NCI-H1417 (cell line): Measurements from ENCODE around the gene VAC14.
"Not testable (repeated sequence)": the region's sequence is repeated elsewhere in the genome, so short reads cannot be mapped to it uniquely, and the experiment has no call there.

Source experiments
- DNase-seq, 3 experiments: peaks; one replicate each; lab custom pipeline; 2025; lab: John Stamatoyannopoulos, UW

VAC14 gene

DNA sequence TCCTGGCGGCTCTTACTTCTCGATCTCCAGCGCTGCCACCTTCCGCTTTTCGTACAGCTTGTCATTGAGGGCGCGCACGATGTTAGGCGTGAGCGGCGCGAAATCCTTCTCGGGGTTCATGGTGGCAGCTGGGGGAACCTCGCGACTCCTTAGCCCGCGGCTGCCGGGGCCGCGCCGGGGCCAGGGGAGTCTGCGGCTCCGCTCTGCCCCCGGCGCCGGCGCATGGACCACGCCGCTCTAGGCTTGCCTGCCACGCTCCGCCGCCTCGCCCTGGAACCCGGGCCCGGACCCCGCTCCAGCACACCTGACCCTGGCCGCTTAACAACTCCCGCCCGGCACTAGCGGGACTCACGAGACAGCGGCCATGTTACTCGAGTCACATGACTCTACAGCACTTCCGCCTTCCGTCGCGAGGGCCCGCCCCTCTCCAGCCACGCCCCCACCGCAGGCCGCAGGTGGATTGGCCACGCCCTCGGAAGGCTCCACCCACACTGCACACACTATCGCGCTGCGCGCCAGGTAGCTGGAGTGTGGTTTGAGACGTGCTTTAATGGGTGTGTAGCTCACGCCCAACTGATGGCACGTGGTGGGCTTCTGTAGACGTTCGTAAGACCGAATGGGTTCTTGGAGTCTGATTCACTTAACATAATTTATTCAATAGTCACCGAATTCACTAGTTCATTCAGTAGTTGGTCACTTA is at the start of gene VAC14:
Gene VAC14 (minus strand): TSS at position 378 of the 700 bp plus-strand sequence. CDS start 258 bp downstream, at position 120.
- peak; percentile 85 to 95 (median 91) for DNase-seq

DNA sequence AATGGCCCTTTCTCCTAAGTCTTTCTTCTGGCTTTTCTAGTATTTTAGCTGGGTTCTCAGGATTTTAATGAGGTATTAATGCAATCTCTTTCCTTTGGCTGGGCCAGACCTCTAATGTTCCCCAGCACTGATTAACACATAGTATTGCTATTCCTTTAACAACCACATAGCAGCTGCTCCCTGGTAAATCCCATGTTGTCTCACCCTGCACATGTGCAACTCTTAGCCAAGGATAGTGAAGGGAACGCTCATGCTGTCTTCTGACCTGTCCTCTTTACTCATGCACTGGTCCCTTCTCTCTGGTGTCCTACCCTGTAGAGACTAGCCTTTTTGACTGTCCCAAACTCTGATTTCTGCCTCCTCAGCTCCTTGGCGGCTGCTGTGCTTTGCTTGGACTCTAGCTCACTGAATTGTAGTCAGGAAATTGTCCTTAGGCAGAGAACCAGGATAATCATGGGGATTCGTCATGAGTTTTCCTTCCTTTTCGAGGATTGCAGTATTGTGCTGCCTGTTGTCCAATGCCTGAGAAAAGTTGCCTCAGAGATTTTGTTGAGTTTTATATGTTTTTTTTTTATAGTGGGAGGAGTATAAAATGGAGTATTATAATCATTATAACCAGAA is 22.6 kb upstream of the VAC14 start:
- DNase-seq: not testable (repeated sequence)

DNA sequence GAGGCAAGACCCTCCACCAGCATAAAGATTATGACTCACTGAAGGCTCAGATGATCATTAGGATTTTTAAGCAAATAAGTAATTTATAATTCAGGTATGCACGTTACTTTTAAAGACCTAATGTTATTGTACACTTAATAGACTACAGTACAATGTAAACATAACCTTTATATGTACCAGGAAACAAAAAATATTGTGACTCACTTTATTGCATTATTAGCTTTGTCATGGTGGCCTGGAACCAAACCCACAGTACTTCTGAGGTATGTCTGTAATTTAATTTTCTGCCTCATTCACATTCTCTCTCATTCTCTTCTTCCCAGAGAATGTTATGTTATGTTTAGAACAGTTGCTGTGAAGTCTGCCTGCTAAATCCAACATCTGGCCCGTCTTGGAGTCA is 21.8 kb upstream of the VAC14 start:
- not testable (repeated sequence) for DNase-seq

DNA sequence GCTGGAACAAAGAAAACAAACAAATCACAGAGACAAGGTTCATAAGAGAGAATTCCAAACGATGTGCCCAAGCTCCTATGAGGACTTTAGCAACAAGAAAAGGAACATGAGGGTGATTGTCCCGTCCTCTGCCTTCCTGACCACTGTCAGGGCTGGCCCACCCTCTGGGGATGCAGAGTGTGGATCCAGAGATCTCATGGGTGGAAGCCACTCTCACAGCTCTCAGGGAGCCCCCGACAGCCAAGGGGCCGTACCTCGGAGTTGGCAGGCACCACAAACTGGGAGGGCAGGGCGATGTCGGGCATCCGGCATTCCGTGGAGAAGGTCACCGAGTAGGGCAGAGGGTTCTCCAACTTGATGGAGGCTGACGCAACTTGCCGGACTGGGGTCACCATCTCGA is 17.1 kb upstream of the VAC14 start:
- not testable (repeated sequence) for DNase-seq

DNA sequence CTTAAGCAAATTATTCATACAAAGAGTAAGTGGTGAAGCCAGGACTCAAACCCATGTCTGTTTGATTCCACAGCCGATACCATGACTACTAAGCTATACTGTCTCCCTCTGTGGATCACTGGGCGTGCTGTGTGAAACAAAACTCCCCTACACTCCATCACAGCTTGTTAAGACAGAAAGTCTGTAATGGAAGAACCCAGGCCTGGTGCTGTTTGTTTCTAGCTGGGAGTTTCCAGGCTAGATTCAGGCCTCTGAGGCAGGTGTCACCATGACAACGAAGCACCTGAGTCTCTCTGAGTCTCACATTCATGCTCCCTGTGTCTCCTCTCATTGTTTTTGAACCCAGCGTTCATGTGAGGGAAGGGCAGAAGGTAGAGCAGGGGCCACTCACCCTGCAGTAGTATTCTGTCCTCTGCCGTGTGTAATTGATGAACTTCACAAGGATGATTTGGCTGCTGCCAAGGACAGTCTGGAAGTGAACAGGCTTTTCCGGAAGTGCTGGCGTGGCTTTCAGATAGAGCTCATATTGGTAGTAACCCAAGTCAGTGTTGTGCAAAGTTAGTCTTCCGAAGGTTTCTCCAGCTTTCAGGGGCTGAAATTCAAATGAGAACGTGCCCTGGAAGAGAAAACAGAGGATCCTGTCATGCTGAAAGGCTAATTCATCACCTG is 8.6 kb upstream of the VAC14 start:
- peak in 2 of 3 experiments; percentile 56 to 81 for DNase-seq

DNA sequence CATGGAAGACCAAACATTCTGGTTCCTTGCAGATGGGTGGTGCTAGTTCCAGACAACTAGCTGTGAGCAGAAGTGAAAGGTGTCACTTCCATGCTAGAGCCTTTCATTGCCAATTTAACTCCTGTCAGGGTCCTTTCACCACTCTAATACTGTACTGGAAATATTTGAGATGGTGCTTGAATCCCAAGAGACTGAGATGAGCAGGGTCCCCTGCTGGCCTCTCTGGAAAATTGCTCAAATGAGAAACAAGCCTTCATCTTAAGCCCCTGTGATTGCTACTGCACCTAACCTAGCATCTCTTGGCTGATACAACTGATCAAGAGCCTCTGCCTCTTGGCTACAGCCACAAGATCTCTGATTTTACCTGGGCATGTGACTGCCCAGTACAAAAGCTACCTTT is 7.4 kb upstream of the VAC14 start:
- no peak for DNase-seq

DNA sequence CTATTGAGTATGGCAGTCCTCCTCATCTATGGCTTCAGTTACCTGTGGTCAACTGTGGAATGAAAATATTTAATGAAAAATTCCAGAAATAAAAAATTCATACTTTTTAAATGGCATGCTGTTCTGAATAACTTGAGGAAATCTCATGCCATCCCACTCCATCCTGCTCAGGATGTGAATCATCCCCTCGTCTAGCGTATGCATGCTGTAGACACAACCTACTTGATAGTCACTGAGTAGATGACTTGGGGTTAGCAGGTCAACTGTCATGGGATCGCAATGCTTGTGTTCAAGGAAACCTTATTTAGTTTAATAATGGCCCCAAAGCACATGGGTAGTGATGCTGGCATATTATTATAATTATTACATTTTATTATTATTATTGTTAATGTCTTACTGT is 4.8 kb upstream of the VAC14 start:
- no peak for DNase-seq

DNA sequence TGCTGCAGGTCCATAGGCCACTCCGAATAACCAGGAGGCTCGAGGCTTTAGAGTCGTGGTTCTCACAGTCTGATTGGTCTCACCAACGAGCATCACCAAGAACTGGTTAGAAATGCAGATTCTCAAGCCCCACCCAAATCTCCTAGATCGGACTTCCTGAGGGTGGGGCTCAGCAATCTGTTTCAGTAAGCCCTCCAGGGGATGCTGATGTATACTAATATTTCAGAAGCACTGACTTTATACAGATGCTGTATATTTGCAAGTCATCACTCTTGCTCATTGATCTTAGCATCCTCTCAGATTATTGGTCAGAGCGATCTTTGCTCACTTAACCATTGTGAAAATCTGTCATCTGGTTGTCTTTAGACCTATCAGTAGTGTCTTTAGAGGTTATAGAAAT is 4.4 kb upstream of the VAC14 start:
- no peak for DNase-seq

- no peak for DNase-seq
Observed at GRCh38 chr16:70804734-70805169, 3.8 kb upstream of the VAC14 start.

DNA sequence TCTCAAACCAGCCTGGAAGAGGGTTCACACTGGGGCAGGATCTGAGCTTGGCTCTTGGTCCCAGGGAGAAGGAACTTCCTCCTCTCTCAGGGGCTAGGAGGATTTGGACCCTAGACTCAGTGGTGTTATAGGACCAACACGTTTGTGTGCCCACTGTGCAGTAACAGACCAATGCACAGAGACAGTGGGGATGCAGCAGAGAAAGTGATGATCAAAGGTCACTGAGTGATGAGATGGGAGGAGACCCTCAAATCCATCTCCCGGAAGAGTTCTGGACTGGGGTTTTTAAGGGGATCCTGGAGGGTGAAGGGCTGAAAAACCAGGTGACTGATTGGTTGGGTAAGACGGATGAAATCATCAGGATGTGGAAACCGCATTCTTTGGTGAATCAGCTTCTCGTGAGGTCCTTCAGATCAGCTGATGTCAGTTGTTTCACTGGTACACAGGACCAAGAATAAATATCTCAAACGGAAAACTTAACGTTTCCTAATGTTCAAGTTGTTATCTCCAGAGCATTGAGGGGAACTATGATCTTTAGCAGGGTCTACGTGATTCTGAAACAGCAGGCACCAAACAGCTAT is 3.3 kb upstream of the VAC14 start:
- DNase-seq: no peak

DNA sequence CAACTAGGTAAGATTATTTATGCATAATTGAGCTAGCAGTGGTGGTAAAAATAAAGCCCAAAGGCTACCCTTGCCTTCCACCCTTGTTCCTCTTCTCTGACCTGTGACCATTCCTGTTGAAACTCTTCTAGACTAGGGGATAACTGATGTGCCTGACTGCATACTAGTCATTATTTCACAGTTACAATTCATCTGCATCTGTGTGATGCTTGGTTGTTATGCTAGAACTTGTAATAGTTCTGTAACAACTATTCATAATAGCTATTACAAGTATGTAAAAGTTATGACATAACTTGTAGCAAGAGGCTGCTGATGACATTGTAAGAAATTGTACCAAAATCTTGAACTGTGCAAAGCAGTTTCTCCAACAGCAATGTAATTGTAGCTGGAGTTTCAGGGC is 2.4 kb upstream of the VAC14 start:
- no peak for DNase-seq

DNA sequence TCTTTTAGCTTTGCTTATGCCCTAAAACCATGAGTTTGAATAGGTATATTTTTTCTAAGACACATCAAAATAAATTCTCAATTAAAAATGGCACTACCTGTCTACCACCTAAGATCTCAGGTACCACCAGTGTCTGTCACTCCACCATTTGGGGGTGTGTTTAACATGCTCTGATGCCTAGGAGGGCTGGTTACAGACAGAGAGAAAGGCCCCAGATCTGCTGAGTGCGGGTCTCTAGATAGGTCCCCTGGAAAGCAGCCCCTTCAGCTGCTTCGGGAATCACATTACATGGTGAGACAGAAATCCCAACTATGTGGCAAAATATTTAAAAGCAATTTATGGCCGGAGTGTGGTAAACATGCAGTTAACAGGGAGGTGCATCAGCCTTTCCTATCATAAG is 653 bp upstream of the VAC14 start:
- DNase-seq: no peak

DNA sequence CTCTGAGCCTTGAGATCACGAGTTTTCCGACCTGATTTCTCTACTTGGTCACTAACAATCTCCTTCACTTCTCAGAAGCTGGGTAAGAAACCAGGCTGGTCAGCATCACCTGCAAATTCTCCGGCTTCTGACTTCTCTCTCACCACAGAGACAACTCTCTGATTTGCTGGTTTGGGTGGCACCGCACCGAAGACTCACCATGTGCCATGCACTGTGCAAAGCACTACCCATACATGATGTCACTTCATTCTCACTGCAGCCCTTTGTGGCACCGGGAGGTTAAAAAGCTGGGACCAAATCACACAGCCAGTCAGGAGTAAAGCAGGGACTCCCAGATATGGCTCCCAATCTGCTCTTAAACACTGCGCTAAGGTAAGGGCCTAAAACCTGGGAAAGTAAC is 647 bp downstream of the VAC14 start:
- DNase-seq: no peak

DNA sequence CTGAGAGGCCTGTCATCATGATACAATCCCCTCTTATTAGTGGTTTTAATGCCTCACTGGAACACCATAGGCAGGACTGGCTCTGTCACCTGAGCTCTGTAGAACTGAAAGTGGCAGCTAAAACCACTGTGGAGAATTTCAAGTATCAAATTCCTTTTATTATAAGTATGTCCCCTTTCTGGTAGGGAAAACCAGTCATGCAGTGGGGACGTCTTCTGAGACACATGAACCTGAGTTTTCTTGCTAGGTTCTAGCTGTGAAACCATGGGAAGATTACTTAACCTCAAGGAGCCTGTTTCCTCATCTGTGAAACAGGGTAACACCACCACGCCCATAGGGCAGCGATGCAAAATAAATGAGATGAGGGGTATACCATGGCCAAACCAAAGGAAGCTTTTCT is 4.7 kb downstream of the VAC14 start:
- no peak for DNase-seq

DNA sequence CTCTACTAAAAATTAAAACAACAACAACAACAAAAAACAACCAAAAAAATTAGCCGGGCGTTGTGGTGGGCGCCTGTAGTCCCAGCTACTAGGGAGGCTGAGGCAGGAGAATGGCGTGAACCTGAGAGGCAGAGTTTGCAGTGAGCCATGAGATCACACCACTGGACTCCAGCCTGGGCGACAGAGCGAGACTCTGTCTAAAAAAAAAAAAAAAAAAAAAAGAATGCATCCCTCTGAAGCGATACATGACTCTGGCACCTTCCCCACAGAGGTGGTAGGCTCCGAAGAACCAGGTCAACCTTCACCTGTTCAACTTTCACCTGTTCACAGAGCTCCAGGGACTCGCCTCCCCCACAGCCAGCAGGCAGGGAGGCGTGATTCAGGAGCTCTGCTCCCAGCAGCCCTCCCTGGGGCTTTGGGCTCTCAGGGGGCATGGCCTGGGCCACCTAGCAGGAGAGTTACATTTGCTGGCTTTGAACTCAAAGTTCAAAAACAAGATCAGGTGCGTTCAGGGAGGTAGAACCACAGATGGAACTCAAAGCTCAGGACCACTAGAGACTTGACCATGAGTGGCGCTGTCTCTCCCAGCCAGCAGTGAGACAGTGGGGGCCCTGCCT is 5.6 kb downstream of the VAC14 start:
- DNase-seq: no peak

DNA sequence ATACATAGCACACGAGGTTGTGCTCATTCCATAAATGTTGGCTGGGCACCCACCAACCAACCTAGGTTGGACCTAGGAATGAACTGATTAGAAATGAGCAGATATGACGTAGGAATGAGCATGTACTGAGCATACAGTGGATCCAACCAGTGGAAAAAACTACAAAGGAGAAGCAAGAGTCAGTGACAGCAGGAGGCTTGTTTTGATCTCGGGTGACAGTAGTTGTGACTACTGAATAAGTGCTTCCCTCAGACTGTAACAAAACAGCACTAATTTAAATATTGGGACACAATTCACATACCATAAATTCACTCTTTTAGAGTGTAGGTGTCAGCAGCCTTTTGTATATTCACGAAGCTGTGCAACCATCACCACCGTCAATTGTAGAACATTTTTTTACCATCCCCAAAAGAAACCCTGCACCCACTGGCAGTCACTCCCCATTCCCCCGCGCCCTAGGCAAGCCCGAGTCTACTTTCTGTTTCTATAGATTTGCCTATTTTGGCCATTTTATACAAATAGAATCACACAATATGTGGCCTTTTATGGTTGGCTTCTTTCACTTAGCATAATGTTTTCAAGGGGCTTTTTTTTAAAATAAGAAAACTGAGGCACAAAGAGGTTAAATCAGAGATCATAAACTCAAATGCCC is 7.0 kb downstream of the VAC14 start:
- DNase-seq: no peak

DNA sequence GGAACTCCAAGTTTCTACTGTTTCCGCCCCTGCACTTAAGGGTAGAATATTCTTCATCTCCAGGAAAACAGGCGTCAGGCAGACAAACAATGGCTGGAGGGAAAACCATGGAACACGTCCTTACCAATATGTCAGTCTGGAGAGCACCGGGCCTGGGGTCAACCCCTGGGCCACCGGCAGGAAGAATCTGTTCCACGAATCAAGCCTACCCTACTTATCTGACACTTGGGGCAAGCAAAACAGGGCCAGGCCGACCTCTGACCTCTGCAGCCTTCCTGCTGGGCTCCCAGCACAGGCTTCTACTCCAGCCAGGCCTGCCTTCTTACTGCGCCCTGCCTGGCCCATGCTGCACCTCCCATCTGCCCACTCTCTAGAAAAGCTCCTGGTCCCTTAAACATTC is 10.1 kb downstream of the VAC14 start:
- no peak for DNase-seq

DNA sequence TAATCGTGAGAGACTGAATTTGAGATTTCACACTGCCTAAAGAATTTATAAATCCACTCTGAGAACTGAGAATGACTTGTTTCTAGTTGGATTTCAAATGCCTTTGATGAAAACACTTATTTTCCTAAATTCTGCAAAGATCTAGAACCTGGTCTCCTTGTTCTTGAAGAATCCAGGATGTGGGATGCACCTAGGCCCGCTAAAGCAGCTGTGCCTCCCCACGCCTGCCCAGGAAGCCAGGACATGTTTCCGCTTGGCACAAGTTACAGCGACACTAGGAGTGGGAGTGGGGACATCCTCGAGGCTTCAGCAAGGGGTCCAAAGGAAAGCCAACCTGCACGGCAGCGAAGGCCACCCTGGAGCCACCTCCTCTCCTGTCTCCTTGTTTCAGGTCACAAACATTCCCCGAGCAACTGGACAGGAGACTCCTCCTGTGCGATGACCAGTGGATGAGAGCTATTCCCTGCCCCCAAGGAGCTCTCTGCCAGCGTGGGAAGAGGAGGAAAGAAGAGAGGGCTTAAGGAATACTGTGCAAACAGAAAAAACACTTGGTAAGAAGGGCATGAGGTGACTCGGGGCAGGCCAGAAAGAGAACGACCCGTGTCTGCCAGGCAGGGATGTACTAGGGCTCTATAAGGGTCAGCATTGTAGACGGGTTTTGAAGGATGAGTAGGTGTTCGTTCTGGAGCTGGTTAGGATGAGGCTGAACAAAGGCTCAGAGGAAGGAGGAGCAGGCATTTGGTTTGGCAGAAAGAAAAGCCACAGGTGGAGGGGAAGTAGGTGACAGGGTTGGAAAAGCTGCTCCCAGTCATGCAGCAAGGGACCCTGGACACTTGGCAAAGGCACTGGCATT is 11.1 kb downstream of the VAC14 start:
- no peak for DNase-seq

- DNase-seq: no peak
Observed at GRCh38 chr16:70788668-70789594, 12.0 kb downstream of the VAC14 start.
